Gastroesophageal sphincter (tissue), 3 donors: ENCODE results near the gene KDM3B.

Experiments used
- CTCF ChIP-seq, 4 experiments: fragments of 200-600 bp in 2 of 4; fragments of 450-650 bp in 2 of 4; sonication (generic) in 1 of 4; IDR thresholded peaks; one replicate each; pipeline ENCODE4 v1.5.1; 2017 to 2019; ENCODE audit warnings: antibody characterized with exemption in 4 of 4, mild to moderate bottlenecking in 2 of 4, moderate library complexity in 2 of 4
- EP300 ChIP-seq: sonication (generic); formaldehyde crosslinking; IDR thresholded peaks from one replicate; pipeline ENCODE4 v1.6.1; 2017; ENCODE audit warnings: antibody characterized with exemption, mild to moderate bottlenecking
- POLR2A ChIP-seq, 2 donors: fragments of 450-650 bp; IDR thresholded peaks; one replicate each; pipeline ENCODE4 v1.6.1; 2017; ENCODE audit warnings: antibody characterized with exemption in 2 of 2, mild to moderate bottlenecking in 2 of 2, moderate library complexity in 1 of 2
- POLR2AphosphoS5 ChIP-seq: sonication (generic); formaldehyde crosslinking; IDR thresholded peaks from one replicate; pipeline ENCODE4 v1.6.1; 2017; ENCODE audit warnings: antibody characterized with exemption

- TF ChIP-seq POLR2AphosphoS5 = peak; percentile 78
- TF ChIP-seq POLR2A (IDR thresholded peaks at IDR 0.05) = peak; percentile 59 to 61
- no peak for TF ChIP-seq EP300
- peak in 3 of 4 experiments; percentile 1 to 9 (median 2) for TF ChIP-seq CTCF (IDR thresholded peaks at IDR 0.05)
These were observed 112.1 kb downstream of the KDM3B start for GRCh38 chr5:138464388-138465260.
